IMR-90 (cell line): ENCODE results near the gene CELA3A. TPM values are rescaled to one million over a fixed set of nuclear protein-coding genes. Genes with fewer than 3 reads are reported as not detected.
"Not testable (repeated sequence)": the region's sequence is repeated elsewhere in the genome, so short reads cannot be mapped to it uniquely, and the experiment has no call there.

Source experiments
- ATAC-seq: fragments of 200-7000 bp; cut with Tn5 transposase; 2 replicates; pipeline ENCODE4 v1.9.1; 2020; ENCODE audit warnings: low read depth, mild to moderate bottlenecking, moderate library complexity
- BruUV-seq: library from RNA; stranded (reverse); fragments of 400-500 nt; replicated peaks from 2 replicates; lab custom pipeline; 2021; lab: Mats Ljungman, UMichigan
- CTCF ChIA-PET: fragments of 300-600 bp; formaldehyde crosslinking; extraction: SDS; loops from one replicate; lab custom pipeline; 2021; ENCODE audit warnings: antibody characterized with exemption; lab: Yijun Ruan, JAX
- POLR2A ChIA-PET: fragments of 300-600 bp; sonication (Branson Sonifier 250); formaldehyde crosslinking; loops from one replicate; lab custom pipeline; 2022; ENCODE audit warnings: antibody characterized with exemption; ENCODE audit not compliant: unreplicated experiment; lab: Charles Lee
- DNase-seq: peaks from one replicate; pipeline ENCODE4 v3.0.0; 2013
- H2AFZ ChIP-seq: replicated peaks from 2 replicates; pipeline ENCODE3; 2013; ENCODE audit warnings: low read length, mild to moderate bottlenecking; ENCODE audit not compliant: poor library complexity
- H2AK5ac ChIP-seq: 2 replicates; pipeline ENCODE4 v1.6.1; 2013; ENCODE audit warnings: low read depth, low read length, inconsistent platforms
- H2AK9ac ChIP-seq: replicated peaks from 2 replicates; pipeline ENCODE3; 2013; ENCODE audit warnings: mild to moderate bottlenecking, low read depth, low read length, moderate library complexity; ENCODE audit not compliant: poor library complexity
- H2BK120ac ChIP-seq: 2 replicates; pipeline ENCODE4 v1.6.1; 2013; ENCODE audit warnings: low read depth, low read length, inconsistent platforms
- H2BK15ac ChIP-seq: 3 replicates; pipeline ENCODE4 v1.6.1; 2013; ENCODE audit warnings: low read depth, low read length, inconsistent platforms
- H2BK20ac ChIP-seq: 2 replicates; pipeline ENCODE4 v1.6.1; 2013; ENCODE audit warnings: low read depth, mild to moderate bottlenecking, inconsistent platforms, low read length, moderate library complexity
- H2BK5ac ChIP-seq: 2 replicates; pipeline ENCODE4 v1.6.1; 2013; ENCODE audit warnings: mild to moderate bottlenecking, low read depth, low read length, inconsistent platforms; ENCODE audit not compliant: poor library complexity, severe bottlenecking
- H3K14ac ChIP-seq: replicated peaks from 2 replicates; pipeline ENCODE4 v1.6.1; 2013; ENCODE audit warnings: low read depth, low read length, inconsistent platforms
- H3K18ac ChIP-seq: 2 replicates; pipeline ENCODE4 v1.6.1; 2013; ENCODE audit warnings: low read depth, low read length, control low read depth
- H3K23ac ChIP-seq: 2 replicates; pipeline ENCODE4 v1.6.1; 2013; ENCODE audit warnings: low read depth, low read length, inconsistent platforms
- H3K27ac ChIP-seq: 2 replicates; pipeline ENCODE4 v1.5.1; 2013; ENCODE audit warnings: mild to moderate bottlenecking, control low read depth, low read length; ENCODE audit not compliant: insufficient read depth
- H3K27me3 ChIP-seq: 2 replicates; pipeline ENCODE4 v1.6.1; 2013; ENCODE audit warnings: low read length; ENCODE audit not compliant: control insufficient read depth, insufficient read depth
- H3K36me3 ChIP-seq: 2 replicates; pipeline ENCODE4 v1.6.1; 2013; ENCODE audit warnings: low read length, mixed read lengths; ENCODE audit not compliant: control insufficient read depth, insufficient read depth
- H3K4ac ChIP-seq: 2 replicates; pipeline ENCODE4 v1.6.1; 2013; ENCODE audit warnings: low read depth, low read length, inconsistent platforms
- H3K4me1 ChIP-seq: 2 replicates; pipeline ENCODE4 v1.6.1; 2013; ENCODE audit warnings: low read length, mixed read lengths; ENCODE audit not compliant: control insufficient read depth, insufficient read depth
- H3K4me2 ChIP-seq: 2 replicates; pipeline ENCODE4 v1.6.1; 2013; ENCODE audit warnings: low read depth, mild to moderate bottlenecking, control low read depth, low read length, moderate library complexity
- H3K4me3 ChIP-seq: 2 replicates; pipeline ENCODE4 v1.5.1; 2013; ENCODE audit warnings: low read depth, mild to moderate bottlenecking, control low read depth, low read length, moderate library complexity; ENCODE audit not compliant: insufficient read depth
- H3K56ac ChIP-seq: 2 replicates; pipeline ENCODE4 v1.6.1; 2013; ENCODE audit warnings: low read length, inconsistent platforms; ENCODE audit not compliant: insufficient read depth; ENCODE audit errors: extremely low read depth
- H3K79me1 ChIP-seq, 2 experiments: 2 replicates each; pipeline ENCODE4 v1.6.1; 2013; ENCODE audit warnings: low read length in 2 of 2, inconsistent platforms in 1 of 2, low read depth in 1 of 2
- H3K9ac ChIP-seq: 2 replicates; pipeline ENCODE4 v1.6.1; 2013; ENCODE audit warnings: low read depth, low read length, control low read depth
- H3K9me1 ChIP-seq: 2 replicates; pipeline ENCODE4 v1.6.1; 2013; ENCODE audit warnings: low read length, inconsistent platforms; ENCODE audit not compliant: insufficient read depth
- H3K9me3 ChIP-seq: 2 replicates; pipeline ENCODE4 v1.6.1; 2013; ENCODE audit warnings: low read length; ENCODE audit not compliant: control insufficient read depth, insufficient read depth
- H4K20me1 ChIP-seq: 2 replicates; pipeline ENCODE4 v1.6.1; 2013; ENCODE audit warnings: low read length, inconsistent platforms; ENCODE audit not compliant: insufficient read depth
- H4K5ac ChIP-seq: 2 replicates; pipeline ENCODE4 v1.6.1; 2013; ENCODE audit warnings: mild to moderate bottlenecking, low read depth, low read length, control low read depth
- H4K8ac ChIP-seq, 2 experiments: 2 replicates each; pipeline ENCODE4 v1.6.1; 2013; ENCODE audit warnings: low read depth in 2 of 2, low read length in 2 of 2, control low read depth in 1 of 2, inconsistent platforms in 1 of 2
- H4K91ac ChIP-seq: 2 replicates; pipeline ENCODE4 v1.6.1; 2013; ENCODE audit warnings: low read depth, low read length, inconsistent platforms; ENCODE audit not compliant: insufficient read depth
- WGBS, 2 experiments: methylation state at CpG; one replicate each; pipeline versions ENCODE4 v1.1.5 to v1.1.7; 2013; ENCODE audit warnings: missing lambda C conversion rate in 2 of 2; ENCODE audit not compliant: insufficient read length in 1 of 2; ENCODE audit errors: extremely low coverage in 2 of 2; 5-methylcytosine and 5-hydroxymethylcytosine counted together
- dilution Hi-C: fragments of 300-500 bp; cut with HindIII; formaldehyde crosslinking; loops from one replicate; pipeline ENCODE4 v1.14.3; 2018; ENCODE audit warnings: low sequenced_read_pairs; ENCODE audit not compliant: unreplicated experiment
- in situ Hi-C: fragments of 300-500 bp; cut with MboI; formaldehyde crosslinking; loops from 3 replicates; pipeline ENCODE4 v1.14.3; 2019; ENCODE audit warnings: low sequenced_read_pairs, inconsistent platforms, mixed read lengths
- intact Hi-C: fragments of 100-400 bp; cut with micrococcal nuclease; formaldehyde crosslinking; loops from 2 replicates; pipeline ENCODE4 v1.10.0; 2022
- polyA plus RNA-seq, 3 experiments: library from polyadenylated mRNA; depleted of rRNA; stranded (reverse); fragments of >200 nt; gene quantifications; 2 replicates each; pipeline ENCODE4 v1.2.3, GENCODE V29; 2012; ENCODE audit warnings: low replicate concordance in 1 of 3
- total RNA-seq: library from RNA; depleted of rRNA; stranded (reverse); fragments of >200 nt; gene quantifications from 2 replicates; pipeline ENCODE4 v1.2.3, GENCODE V29; 2012

The CELA3A gene
- total and polyA plus RNA-seq, 2 of the 4 experiments (the other 2 are of a cell fraction) = not detected

DNA sequence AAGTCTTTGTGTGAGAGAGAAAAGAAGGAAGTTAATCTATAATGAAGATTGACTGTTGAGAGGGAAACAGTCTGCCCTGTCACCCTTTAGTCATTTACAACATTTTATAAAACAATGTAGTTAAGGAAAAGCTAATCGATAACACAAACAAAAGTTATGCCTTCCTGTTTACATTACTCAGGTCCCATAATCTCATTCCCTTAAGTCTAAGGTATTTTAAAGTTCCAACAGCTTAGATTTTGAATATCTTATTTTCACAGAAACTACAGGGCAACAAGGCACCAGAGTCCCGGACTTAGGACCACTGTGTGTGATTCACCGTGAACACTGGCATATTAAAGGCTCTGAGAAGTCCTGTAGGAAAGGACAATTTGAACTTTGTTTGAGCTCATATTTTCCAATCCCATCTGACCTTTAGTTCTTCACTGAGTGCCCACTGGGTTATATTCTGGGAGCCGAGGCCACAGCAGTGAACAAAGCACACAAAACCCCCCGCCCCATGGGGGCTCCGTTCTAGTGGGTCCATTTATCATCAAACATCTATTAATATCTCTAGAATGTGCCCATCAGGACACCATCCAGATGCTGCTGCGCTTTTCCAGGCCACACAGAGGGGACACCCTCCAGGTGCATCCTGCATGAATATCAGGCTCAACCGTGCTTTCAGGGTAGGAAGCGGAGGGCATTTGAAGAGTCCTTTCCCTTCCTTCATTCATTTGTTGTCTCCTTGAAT, 3.4 kb upstream of the CELA3A start:
- H3K23ac ChIP-seq, ATAC-seq, H3K4me2 ChIP-seq, H3K18ac ChIP-seq, H3K56ac ChIP-seq, H3K9ac ChIP-seq, H3K4ac ChIP-seq, H2AFZ ChIP-seq, H2BK15ac ChIP-seq, H4K5ac ChIP-seq, H3K27ac ChIP-seq, H2BK5ac ChIP-seq, H2BK120ac ChIP-seq, H3K4me1 ChIP-seq, in situ Hi-C loops, intact Hi-C loops, POLR2A ChIA-PET, H4K20me1 ChIP-seq, H2BK20ac ChIP-seq, H3K9me1 ChIP-seq, H2AK5ac ChIP-seq, H3K36me3 ChIP-seq, BruUV-seq, H3K14ac ChIP-seq, H3K27me3 ChIP-seq, H2AK9ac ChIP-seq, H4K8ac ChIP-seq, H3K9me3 ChIP-seq, H4K91ac ChIP-seq, H3K79me1 ChIP-seq, H3K4me3 ChIP-seq, DNase-seq, dilution Hi-C loops, CTCF ChIA-PET: not testable (repeated sequence)
- no CpG with 5 or more reads among the region's 9 CpGs for WGBS, 2 experiments

- H3K4me3 ChIP-seq, H3K4me2 ChIP-seq, ATAC-seq, H3K14ac ChIP-seq, H2BK20ac ChIP-seq, H3K79me1 ChIP-seq, H3K18ac ChIP-seq, H4K5ac ChIP-seq, H3K36me3 ChIP-seq, H2BK5ac ChIP-seq, H2AK5ac ChIP-seq, H3K4me1 ChIP-seq, H3K23ac ChIP-seq, H3K27me3 ChIP-seq, DNase-seq, H2BK15ac ChIP-seq, H3K27ac ChIP-seq, H2BK120ac ChIP-seq, H3K9me3 ChIP-seq, H3K56ac ChIP-seq, dilution Hi-C loops, BruUV-seq, H3K9ac ChIP-seq, intact Hi-C loops, H4K91ac ChIP-seq, H4K8ac ChIP-seq, H3K4ac ChIP-seq, CTCF ChIA-PET, H2AFZ ChIP-seq, POLR2A ChIA-PET, in situ Hi-C loops, H3K9me1 ChIP-seq, H2AK9ac ChIP-seq, H4K20me1 ChIP-seq: not testable (repeated sequence)
- WGBS, 2 experiments = no CpG with 5 or more reads among the region's 15 CpGs
Observed at GRCh38 chr1:21998624-21999294, 2.7 kb upstream of the CELA3A start.
